Measurements from ENCODE around the gene HNRNPU. TPM values are rescaled to one million over a fixed set of nuclear protein-coding genes. Genes with fewer than 3 reads are reported as not detected.

HNRNPU gene
- total and polyA plus RNA-seq, 2 of the 13 experiments (the other 11 are each of a cell fraction or from before 2014, with no cell fraction given): 101 to 508 TPM

DNA sequence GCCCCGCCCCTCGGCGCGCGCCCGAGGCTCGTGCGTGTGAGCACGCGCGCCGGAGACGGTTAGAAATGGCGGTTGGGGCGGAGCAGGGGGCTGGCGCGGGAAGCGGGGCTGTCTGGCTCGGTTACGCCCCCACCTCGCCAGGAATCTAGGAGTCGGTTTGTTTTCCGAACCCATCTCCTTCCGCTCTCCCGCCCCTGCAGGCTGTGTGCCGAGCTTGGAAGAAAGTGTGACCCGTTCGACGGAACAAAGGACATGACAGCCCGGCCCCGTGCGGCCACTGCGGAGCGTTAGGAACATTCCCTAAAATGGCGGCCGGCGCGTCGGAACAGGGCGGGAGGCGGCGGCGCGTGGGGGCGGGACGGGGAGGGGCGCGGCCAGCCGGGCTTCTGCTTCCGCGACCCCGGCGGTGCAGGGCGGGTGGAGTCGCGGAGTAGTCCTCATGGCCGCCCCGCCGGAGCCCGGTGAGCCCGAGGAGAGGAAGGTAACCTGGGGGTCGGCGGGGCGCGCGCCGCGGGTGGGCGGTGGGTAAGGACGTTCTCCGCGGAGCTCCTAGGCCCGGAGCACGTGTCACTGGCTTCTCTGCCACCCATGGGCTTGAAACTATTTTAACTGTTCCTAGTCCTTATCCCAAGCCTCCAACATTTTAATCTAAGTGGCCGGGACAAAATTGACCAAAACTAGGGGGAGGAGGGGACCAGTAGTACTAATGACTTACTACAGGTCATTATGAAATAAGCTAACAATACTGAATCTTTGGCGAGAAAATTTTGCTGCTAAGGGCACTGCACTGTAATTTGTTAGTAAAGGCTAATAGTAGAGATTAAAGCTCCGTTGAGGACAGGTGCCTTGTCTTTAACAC, 28.8 kb downstream of the HNRNPU start, which contains the start of gene COX20 (continued):
- TF ChIP-seq, protein P1, sequence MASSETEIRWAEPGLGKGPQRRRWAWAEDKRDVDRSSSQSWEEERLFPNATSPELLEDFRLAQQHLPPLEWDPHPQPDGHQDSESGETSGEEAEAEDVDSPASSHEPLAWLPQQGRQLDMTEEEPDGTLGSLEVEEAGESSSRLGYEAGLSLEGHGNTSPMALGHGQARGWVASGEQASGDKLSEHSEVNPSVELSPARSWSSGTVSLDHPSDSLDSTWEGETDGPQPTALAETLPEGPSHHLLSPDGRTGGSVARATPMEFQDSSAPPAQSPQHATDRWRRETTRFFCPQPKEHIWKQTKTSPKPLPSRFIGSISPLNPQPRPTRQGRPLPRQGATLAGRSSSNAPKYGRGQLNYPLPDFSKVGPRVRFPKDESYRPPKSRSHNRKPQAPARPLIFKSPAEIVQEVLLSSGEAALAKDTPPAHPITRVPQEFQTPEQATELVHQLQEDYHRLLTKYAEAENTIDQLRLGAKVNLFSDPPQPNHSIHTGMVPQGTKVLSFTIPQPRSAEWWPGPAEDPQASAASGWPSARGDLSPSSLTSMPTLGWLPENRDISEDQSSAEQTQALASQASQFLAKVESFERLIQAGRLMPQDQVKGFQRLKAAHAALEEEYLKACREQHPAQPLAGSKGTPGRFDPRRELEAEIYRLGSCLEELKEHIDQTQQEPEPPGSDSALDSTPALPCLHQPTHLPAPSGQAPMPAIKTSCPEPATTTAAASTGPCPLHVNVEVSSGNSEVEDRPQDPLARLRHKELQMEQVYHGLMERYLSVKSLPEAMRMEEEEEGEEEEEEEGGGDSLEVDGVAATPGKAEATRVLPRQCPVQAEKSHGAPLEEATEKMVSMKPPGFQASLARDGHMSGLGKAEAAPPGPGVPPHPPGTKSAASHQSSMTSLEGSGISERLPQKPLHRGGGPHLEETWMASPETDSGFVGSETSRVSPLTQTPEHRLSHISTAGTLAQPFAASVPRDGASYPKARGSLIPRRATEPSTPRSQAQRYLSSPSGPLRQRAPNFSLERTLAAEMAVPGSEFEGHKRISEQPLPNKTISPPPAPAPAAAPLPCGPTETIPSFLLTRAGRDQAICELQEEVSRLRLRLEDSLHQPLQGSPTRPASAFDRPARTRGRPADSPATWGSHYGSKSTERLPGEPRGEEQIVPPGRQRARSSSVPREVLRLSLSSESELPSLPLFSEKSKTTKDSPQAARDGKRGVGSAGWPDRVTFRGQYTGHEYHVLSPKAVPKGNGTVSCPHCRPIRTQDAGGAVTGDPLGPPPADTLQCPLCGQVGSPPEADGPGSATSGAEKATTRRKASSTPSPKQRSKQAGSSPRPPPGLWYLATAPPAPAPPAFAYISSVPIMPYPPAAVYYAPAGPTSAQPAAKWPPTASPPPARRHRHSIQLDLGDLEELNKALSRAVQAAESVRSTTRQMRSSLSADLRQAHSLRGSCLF (CRISPR knock-in tag; IDR thresholded peaks at IDR 0.05; ENCODE audit: borderline replicate concordance): 0 out of 2 replicates have a peak, but pooled peaks have one; percentile 17
- no peak; the same call in 1 of the 2 replicates for TF ChIP-seq ZNF773 (CRISPR knock-in tag; IDR thresholded peaks at IDR 0.05; ENCODE audit: borderline replicate concordance)
- TF ChIP-seq, protein P2, sequence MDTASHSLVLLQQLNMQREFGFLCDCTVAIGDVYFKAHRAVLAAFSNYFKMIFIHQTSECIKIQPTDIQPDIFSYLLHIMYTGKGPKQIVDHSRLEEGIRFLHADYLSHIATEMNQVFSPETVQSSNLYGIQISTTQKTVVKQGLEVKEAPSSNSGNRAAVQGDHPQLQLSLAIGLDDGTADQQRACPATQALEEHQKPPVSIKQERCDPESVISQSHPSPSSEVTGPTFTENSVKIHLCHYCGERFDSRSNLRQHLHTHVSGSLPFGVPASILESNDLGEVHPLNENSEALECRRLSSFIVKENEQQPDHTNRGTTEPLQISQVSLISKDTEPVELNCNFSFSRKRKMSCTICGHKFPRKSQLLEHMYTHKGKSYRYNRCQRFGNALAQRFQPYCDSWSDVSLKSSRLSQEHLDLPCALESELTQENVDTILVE (CRISPR knock-in tag; IDR thresholded peaks at IDR 0.05): peak; percentile 79
- TF ChIP-seq KLF9 (CRISPR knock-in tag; IDR thresholded peaks at IDR 0.05; ENCODE audit: low read depth): peak; percentile 3; the same call in 1 of the 2 replicates
- no peak for TF ChIP-seq IKZF1 (IDR thresholded peaks at IDR 0.05)
- peak; percentile 87 for TF ChIP-seq ZNF607 (CRISPR knock-in tag; IDR thresholded peaks at IDR 0.05; ENCODE audit: borderline replicate concordance)
- TF ChIP-seq KLF6 (CRISPR knock-in tag; IDR thresholded peaks at IDR 0.05): 0 out of 2 replicates have a peak, but pooled peaks have one; percentile 47
- TF ChIP-seq ZNF572 (CRISPR knock-in tag; IDR thresholded peaks at IDR 0.05): no peak
- TF ChIP-seq ZFP36 (IDR thresholded peaks at IDR 0.05; ENCODE audit: borderline replicate concordance, low read depth, low read length, partially characterized antibody): peak; percentile 2
- peak; percentile 82; the same call in 1 of the 2 replicates for TF ChIP-seq ZNF780A (CRISPR knock-in tag; IDR thresholded peaks at IDR 0.05)
- TF ChIP-seq RAD21 (CRISPR knock-in tag; IDR thresholded peaks at IDR 0.05): peak; percentile 48
- no peak for TF ChIP-seq NR2F1 (CRISPR knock-in tag; IDR thresholded peaks at IDR 0.05)
- peak; percentile 1; the same call in 1 of the 2 replicates for TF ChIP-seq MED1 (CRISPR knock-in tag; IDR thresholded peaks at IDR 0.05)
- TF ChIP-seq, protein P3, sequence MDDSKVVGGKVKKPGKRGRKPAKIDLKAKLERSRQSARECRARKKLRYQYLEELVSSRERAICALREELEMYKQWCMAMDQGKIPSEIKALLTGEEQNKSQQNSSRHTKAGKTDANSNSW (CRISPR knock-in tag; IDR thresholded peaks at IDR 0.05; ENCODE audit: borderline replicate concordance): 0 out of 2 replicates have a peak, but pooled peaks have one; percentile 27
- no peak for TF ChIP-seq ZNF484 (CRISPR knock-in tag; IDR thresholded peaks at IDR 0.05; ENCODE audit: borderline replicate concordance, low read depth)
- TF ChIP-seq, protein P4, sequence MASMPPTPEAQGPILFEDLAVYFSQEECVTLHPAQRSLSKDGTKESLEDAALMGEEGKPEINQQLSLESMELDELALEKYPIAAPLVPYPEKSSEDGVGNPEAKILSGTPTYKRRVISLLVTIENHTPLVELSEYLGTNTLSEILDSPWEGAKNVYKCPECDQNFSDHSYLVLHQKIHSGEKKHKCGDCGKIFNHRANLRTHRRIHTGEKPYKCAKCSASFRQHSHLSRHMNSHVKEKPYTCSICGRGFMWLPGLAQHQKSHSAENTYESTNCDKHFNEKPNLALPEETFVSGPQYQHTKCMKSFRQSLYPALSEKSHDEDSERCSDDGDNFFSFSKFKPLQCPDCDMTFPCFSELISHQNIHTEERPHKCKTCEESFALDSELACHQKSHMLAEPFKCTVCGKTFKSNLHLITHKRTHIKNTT (CRISPR knock-in tag; IDR thresholded peaks at IDR 0.05): no peak
- TF ChIP-seq ZNF10 (CRISPR knock-in tag; IDR thresholded peaks at IDR 0.05; ENCODE audit: borderline replicate concordance, low read depth): no peak
- no peak for TF ChIP-seq FOXK2 (IDR thresholded peaks at IDR 0.05)
- no peak for TF ChIP-seq ZKSCAN1 (IDR thresholded peaks at IDR 0.05; ENCODE audit: low read length)
- peak; percentile 47; the same call in 1 of the 2 replicates for TF ChIP-seq PHF20 (CRISPR knock-in tag; IDR thresholded peaks at IDR 0.05)
- no peak for TF ChIP-seq ZNF24 (IDR thresholded peaks at IDR 0.05)
- 0 out of 2 replicates have a peak, but pooled peaks have one; percentile 47 for TF ChIP-seq REL (CRISPR knock-in tag; conservative IDR thresholded peaks at IDR 0.05)

Measured in HepG2 (cell line).